Caco-2 (cell line): ENCODE measurements around the gene CHID1. TPM values are rescaled to one million over a fixed set of nuclear protein-coding genes. Genes with fewer than 3 reads are reported as not detected.

Experiments
- BruUV-seq: library from RNA; stranded (reverse); fragments of 400-500 nt; replicated peaks from 2 replicates; lab custom pipeline; 2021; lab: Mats Ljungman, UMichigan
- CTCF ChIA-PET: fragments of 300-600 bp; sonication (Branson Sonifier 250); formaldehyde crosslinking; loops from one replicate; lab custom pipeline; 2022; ENCODE audit warnings: antibody characterized with exemption; lab: Charles Lee
- POLR2A ChIA-PET: fragments of 300-600 bp; sonication (Branson Sonifier 250); formaldehyde crosslinking; loops from one replicate; lab custom pipeline; 2022; ENCODE audit warnings: antibody characterized with exemption; lab: Charles Lee
- DNase-seq, 2 experiments: peaks; one replicate each; pipeline versions ENCODE4 v3.0.0 to v3.0.0-alpha.2; 2020 to 2022
- H3K27me3 ChIP-seq: replicated peaks from 2 replicates; pipeline ENCODE4 v1.6.0; 2011; ENCODE audit warnings: low read length; ENCODE audit not compliant: control insufficient read depth, insufficient read depth
- H3K36me3 ChIP-seq: 2 replicates; pipeline ENCODE4 v1.5.1; 2011; ENCODE audit warnings: low read length; ENCODE audit not compliant: control insufficient read depth, insufficient read depth
- H3K4me1 ChIP-seq: fragments of 250-450 bp; sonication (Bioruptor Pico); 2 replicates; pipeline ENCODE4 v1.5.1; 2020; ENCODE audit warnings: mild to moderate bottlenecking
- H3K4me3 ChIP-seq: 2 replicates; pipeline ENCODE4 v1.5.1; 2011; ENCODE audit warnings: low read depth, mild to moderate bottlenecking, control low read depth, low read length
- H3K9me3 ChIP-seq: fragments of 250-450 bp; sonication (Bioruptor Pico); 2 replicates; pipeline ENCODE4 v1.5.1; 2020; ENCODE audit warnings: mild to moderate bottlenecking, moderate library complexity
- H3K27ac Mint-ChIP-seq: one replicate; pipeline ENCODE4 v1.8.0; 2022; ENCODE audit warnings: mixed read lengths; ENCODE audit not compliant: unreplicated experiment
- H3K27me3 Mint-ChIP-seq: one replicate; pipeline ENCODE4 v1.8.0; 2022; ENCODE audit warnings: mixed read lengths; ENCODE audit not compliant: insufficient read depth, unreplicated experiment
- H3K36me3 Mint-ChIP-seq: one replicate; pipeline ENCODE4 v1.8.0; 2022; ENCODE audit warnings: mild to moderate bottlenecking, mixed read lengths; ENCODE audit not compliant: insufficient read depth, unreplicated experiment
- H3K4me1 Mint-ChIP-seq: one replicate; pipeline ENCODE4 v1.8.0; 2022; ENCODE audit warnings: low read depth, mixed read lengths; ENCODE audit not compliant: unreplicated experiment
- H3K4me3 Mint-ChIP-seq: one replicate; pipeline ENCODE4 v1.8.0; 2022; ENCODE audit warnings: mild to moderate bottlenecking, moderate library complexity, mixed read lengths; ENCODE audit not compliant: unreplicated experiment
- H3K9me3 Mint-ChIP-seq: one replicate; pipeline ENCODE4 v1.8.0; 2022; ENCODE audit warnings: mixed read lengths; ENCODE audit not compliant: unreplicated experiment
- CTCF ChIP-seq, 2 experiments: fragments of 200-600 bp in 1 of 2; IDR thresholded peaks; 1 replicate in 1 of 2; 2 replicates in 1 of 2; pipeline versions ENCODE4 v1.5.1 to v1.8.0; 2011 to 2022; ENCODE audit warnings: antibody characterized with exemption in 1 of 2, control low read depth in 1 of 2, inconsistent platforms in 1 of 2, low read depth in 1 of 2, low read length in 1 of 2, mild to moderate bottlenecking in 1 of 2, moderate library complexity in 1 of 2; ENCODE audit not compliant: insufficient read depth in 1 of 2, severe bottlenecking in 1 of 2, unreplicated experiment in 1 of 2
- intact Hi-C: fragments of 100-400 bp; cut with micrococcal nuclease; formaldehyde crosslinking; loops from one replicate; pipeline ENCODE4 v1.10.0; 2022; ENCODE audit not compliant: unreplicated experiment
- total RNA-seq: library from RNA; stranded (reverse); gene quantifications from 2 replicates; pipeline ENCODE4 v1.2.3, GENCODE V29; 2022

The CHID1 gene
- total RNA-seq, 1 experiment from 2014 or later: 180 TPM

GRCh38 chr11:831118-831864, 79.3 kb downstream of the CHID1 start:
- BruUV-seq: no TSS peak
- intact Hi-C loops: no loop called here
- Mint-ChIP-seq H3K4me1 (peaks cover 19% of the 10 kb centered on the region), H3K9me3 (no peaks in the 10 kb centered on the region), H3K4me3 (peak overlapping the region; percentile 79), H3K27me3 (no peaks in the 10 kb centered on the region), H3K27ac (no peak overlapping the region), H3K36me3 (peaks cover 37% of the 10 kb centered on the region)
- TF ChIP-seq CTCF (IDR thresholded peaks at IDR 0.05; ENCODE audit: insufficient read depth in 1 of 2, low read depth in 1 of 2, low read length in 1 of 2, severe bottlenecking in 1 of 2, unreplicated experiment in 1 of 2): no peak
- Histone ChIP-seq H3K27me3 (no peaks in the 10 kb centered on the region), H3K4me1 (peaks cover 40% of the 10 kb centered on the region), H3K9me3 (no peaks in the 10 kb centered on the region), H3K36me3 (no peaks in the 10 kb centered on the region), H3K4me3 (peak overlapping the region; percentile 59)
- no peak for DNase-seq
- CTCF ChIA-PET: interaction anchor here (2.4 kb wide), 1 partner anchor 12 kb away, joined by 10 read pairs; the partner anchor contains the start of gene PNPLA2
- POLR2A ChIA-PET: interaction anchor here (0.6 to 4.9 kb wide), 3 partner anchors 12 to 32 kb away, joined by 3 to 33 read pairs (median 8); partner anchors contain the start of genes PNPLA2 and RPLP2

- no peak overlapping the region for H3K27ac Mint-ChIP-seq
- H3K4me1 Mint-ChIP-seq: peaks cover 19% of the 10 kb centered on the region
- intact Hi-C loops: no loop called here
- H3K4me3 Mint-ChIP-seq: peak overlapping the region; percentile 79
- peak; percentile 86 to 89 for DNase-seq
- no peaks in the 10 kb centered on the region for H3K9me3 Mint-ChIP-seq
- CTCF ChIA-PET: interaction anchor here (1.9 to 2.4 kb wide), 2 partner anchors 8 to 11 kb away, joined by 4 to 10 read pairs; partner anchors contain the start of gene PNPLA2
- H3K9me3 ChIP-seq: no peaks in the 10 kb centered on the region
- TF ChIP-seq CTCF (IDR thresholded peaks at IDR 0.05; ENCODE audit: insufficient read depth in 1 of 2, low read depth in 1 of 2, low read length in 1 of 2, severe bottlenecking in 1 of 2, unreplicated experiment in 1 of 2): no peak
- POLR2A ChIA-PET: interaction anchor here (0.5 to 4.9 kb wide), 3 partner anchors 11 to 50 kb away, joined by 8 to 33 read pairs (median 12); partner anchors contain the start of genes PNPLA2 and RPLP2
- no TSS peak for BruUV-seq
- no peaks in the 10 kb centered on the region for H3K27me3 Mint-ChIP-seq
- H3K36me3 Mint-ChIP-seq: peaks cover 30% of the 10 kb centered on the region
- H3K36me3 ChIP-seq: no peaks in the 10 kb centered on the region
- peak overlapping the region; percentile 59 for H3K4me3 ChIP-seq
- peaks cover 48% of the 10 kb centered on the region for H3K4me1 ChIP-seq
- H3K27me3 ChIP-seq: no peaks in the 10 kb centered on the region
These were observed 80.1 kb downstream of the CHID1 start for GRCh38 chr11:830295-831117.

- Mint-ChIP-seq H3K9me3 (no peaks in the 10 kb centered on the region), H3K4me1 (peaks cover 19% of the 10 kb centered on the region), H3K27ac (no peak overlapping the region), H3K27me3 (no peaks in the 10 kb centered on the region), H3K4me3 (peak overlapping the region; percentile 79), H3K36me3 (peaks cover 34% of the 10 kb centered on the region)
- no TSS peak for BruUV-seq
- H3K36me3 ChIP-seq: no peaks in the 10 kb centered on the region
- H3K9me3 ChIP-seq: no peaks in the 10 kb centered on the region
- TF ChIP-seq CTCF (IDR thresholded peaks at IDR 0.05; ENCODE audit: insufficient read depth in 1 of 2, low read depth in 1 of 2, low read length in 1 of 2, severe bottlenecking in 1 of 2, unreplicated experiment in 1 of 2): no peak
- no peaks in the 10 kb centered on the region for H3K27me3 ChIP-seq
- intact Hi-C loops: no loop called here
- peak overlapping the region; percentile 59 for H3K4me3 ChIP-seq
- peaks cover 54% of the 10 kb centered on the region for H3K4me1 ChIP-seq
- no peak for DNase-seq
- CTCF ChIA-PET: interaction anchor here (1.9 to 2.4 kb wide), 2 partner anchors 8 to 10 kb away, joined by 4 to 10 read pairs; partner anchors contain the start of gene PNPLA2
- POLR2A ChIA-PET: interaction anchor here (0.6 to 4.9 kb wide), 3 partner anchors 11 to 21 kb away, joined by 3 to 33 read pairs (median 8); partner anchors contain the start of genes PNPLA2 and RPLP2
These were observed 80.7 kb downstream of the CHID1 start for GRCh38 chr11:829847-830294.
